GM18867 (cell line): Measurements from ENCODE around the gene ABCB6.

Experiments used
- ATAC-seq: cut with Tn5 transposase; IDR thresholded peaks from one replicate; pipeline ENCODE4 v1.9.1; 2021; ENCODE audit warnings: mild to moderate bottlenecking, moderate library complexity; ENCODE audit not compliant: unreplicated experiment

ABCB6 gene

DNA sequence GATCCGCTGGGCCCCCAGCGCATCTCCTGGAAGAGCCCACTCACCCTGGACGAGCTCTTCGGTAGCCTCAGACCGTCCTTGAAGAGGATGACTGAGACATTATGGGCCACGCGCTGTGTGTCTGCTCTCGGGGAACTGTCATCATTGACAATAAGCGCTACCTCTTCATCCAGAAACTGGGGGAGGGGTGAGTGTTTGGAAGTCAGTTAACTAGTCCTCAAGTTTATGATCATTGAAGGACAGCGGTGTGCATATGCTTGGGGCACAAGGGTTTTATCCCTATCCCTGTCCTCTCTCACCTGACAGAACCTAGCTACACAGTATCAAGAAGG lies 27.1 kb upstream of the ABCB6 start:
- no peak for ATAC-seq

DNA sequence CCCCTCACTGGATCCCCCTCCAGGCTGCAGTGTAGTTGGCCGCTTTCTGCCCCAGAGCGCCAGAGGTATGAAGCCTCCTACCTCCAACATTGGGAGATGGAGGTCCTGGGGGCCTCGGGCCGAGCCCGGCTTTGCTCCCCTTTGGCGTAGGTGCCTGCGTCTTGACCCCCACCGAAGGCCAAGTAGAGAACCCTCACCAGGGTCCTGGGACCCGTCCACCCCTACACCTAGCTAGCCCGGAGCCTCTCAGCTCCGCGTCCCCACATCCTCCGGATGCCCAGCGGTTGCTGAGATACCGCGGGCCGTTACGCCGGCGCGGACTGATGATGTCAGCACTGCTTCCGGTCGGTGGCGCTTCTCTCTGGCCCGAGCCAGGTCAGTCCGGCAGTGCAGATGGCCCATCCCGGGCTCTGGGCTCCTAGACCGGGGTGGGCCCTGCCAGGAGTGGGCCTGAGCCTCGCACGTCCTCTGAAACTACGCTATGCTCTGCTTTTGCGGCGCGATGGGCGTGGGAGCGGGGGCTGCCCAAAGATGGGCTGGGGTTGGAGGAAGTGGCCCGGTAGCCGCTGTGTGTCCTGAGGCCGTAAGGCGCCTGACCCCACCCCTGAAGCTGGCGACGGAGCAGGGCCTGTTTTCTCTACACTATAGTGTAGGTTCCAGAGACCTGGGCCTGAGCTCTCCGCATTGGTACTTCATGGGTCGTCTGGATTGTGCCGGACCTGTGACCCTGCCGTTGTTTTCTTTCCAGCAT lies 26.6 kb upstream of the ABCB6 start, which contains the start of the genes GLB1L and STK16:
Gene GLB1L (minus strand): TSS at position 297 of the 751 bp plus-strand sequence. CDS start 1,871 bp downstream, outside the sequence.
Gene STK16 (plus strand): TSS at position 332 of the 751 bp plus-strand sequence. CDS start 521 bp downstream, outside the sequence.
- ATAC-seq: peak; percentile 81

DNA sequence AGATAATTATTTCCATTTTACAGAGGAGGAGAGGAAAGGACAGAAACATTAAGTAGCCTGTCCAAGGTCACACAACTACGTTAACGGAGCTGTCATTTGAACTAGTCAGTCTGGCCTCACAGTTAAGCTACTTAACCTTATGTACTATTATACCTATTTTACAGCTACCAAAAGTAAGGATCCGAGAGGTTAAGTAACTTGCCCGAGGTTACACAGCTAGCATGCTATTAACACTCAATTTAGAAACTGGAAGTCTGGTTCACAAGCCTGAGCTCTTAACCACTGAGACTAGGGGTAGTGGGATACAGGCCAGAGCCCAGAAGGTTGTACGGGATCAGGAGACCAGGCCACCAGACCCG lies 26.0 kb upstream of the ABCB6 start:
- no peak for ATAC-seq

DNA sequence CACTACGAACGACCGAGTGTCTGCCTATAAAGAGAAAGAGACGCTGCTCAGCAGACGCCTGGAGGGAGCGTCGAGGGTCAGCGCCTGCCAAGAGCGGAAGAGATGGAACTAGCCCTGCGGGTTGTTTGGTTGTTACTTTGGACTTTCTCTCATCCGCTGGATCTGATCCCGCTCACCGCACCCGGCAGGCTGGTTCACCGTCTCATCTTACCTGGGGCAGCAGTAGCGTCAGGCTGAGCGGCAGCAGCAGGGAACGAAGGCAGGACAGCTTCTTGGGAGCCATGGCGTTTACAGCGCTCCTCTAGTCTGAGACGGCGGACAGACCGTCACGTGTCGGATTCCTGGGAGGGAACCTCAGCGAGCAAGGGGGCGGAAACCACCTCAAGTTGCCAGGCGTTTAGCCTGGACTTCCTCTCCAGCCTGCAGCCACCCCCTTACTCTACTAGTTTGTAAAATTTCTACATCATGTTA lies 24.6 kb upstream of the ABCB6 start:
- no peak for ATAC-seq

DNA sequence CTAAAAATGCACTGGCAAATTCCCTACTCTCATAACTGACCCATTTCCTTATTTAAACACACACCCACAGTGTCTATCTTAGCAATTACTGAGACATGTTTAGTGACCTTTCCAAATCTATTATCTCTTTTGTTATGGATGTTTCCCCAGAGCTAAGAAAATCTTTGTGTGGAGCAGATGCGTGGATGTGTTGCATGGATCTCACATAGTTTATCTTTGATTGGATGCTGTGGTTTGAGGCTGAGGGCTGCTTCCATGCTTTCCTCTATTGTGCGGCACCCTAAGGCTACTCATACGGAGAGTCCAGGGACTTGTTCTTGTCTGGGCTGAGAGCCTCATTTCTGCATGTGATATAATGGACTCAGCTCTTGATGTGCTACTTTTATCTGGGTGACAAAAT lies 15.6 kb upstream of the ABCB6 start:
- ATAC-seq: no peak

DNA sequence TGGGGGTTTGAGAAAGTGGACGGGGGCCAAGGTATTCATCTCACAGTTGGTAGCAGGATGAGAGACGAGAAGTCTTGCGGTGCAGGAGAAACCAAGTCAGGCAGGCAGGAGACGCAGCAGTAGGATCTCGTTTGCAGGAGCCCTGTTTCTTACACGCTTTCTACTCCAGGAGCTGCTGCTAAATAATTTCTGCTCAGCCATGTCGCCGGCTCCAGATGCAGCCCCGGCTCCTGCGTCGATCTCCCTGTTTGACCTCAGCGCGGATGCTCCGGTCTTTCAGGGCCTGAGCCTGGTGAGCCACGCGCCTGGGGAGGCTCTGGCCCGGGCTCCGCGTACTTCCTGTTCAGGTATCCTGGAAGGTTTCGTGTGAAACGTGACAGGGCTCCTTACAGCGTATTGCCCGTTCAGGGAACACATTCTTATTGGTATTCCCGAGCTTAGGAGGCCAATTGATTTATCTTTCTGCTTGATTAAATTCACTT lies 11.3 kb upstream of the ABCB6 start:
- ATAC-seq: no peak

DNA sequence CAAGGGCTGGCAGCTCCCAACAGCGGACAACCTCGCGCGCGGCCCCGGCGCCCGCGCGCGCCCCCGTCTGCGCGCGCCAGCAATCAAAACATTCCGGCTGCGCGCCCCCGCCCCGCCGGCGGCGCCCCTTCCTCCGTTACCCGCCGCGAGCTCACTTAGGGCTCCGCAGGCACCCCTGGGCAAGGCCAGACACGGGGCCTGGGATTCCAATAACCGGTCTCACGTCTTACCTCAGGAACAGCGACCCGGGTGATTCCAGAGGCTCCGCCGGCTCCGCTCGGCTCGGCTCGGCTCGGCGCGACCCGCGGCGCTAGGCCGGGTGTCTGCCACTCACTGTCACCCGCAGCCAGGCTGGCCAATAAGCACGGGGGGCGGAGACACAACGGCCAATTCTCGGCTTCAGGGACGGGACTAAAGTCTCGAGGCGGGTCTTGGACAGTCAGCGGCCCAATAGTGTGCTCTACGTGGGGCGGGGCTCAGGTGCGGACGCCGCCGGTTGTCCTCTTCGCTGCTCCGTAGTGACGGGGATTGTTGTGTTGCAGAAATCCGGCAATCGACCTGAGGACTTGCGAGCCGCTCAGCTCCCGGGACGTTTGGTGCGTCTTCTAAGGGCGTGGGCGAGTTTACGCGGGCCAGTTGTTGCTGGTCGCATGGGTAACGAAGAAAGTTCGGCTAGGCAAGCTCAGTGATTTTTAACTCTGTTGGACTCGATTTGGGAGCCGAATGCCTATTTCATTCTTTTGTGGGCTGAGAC lies 10.7 kb upstream of the ABCB6 start, which contains the start of the genes ANKZF1 and ATG9A:
Gene ANKZF1 (plus strand): TSS at position 502 of the 754 bp plus-strand sequence. CDS start 452 bp downstream, outside the sequence.
Gene ATG9A (minus strand): TSS at position 332 of the 754 bp plus-strand sequence. CDS start 1,612 bp downstream, outside the sequence.
- ATAC-seq: peak; percentile 95

DNA sequence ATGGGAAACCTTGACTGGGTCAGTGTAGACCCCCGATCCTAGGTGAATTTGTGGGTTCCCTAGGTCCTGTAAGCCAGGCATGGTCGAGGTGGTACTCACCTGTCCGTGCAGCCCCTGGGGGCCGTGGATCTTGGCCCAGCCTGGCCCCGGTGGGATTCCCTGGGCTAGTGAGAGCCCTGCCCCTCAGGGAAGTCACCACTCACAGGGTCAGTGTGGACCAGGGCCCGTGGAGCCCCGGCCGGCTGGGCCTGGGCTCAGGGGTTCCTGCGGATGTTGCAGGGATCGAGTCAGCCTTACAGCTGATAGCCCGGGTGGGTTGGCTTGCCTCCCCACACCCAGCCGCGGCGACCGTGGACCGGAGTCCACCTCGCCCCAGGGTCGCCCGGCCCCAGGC lies 10.2 kb upstream of the ABCB6 start:
- ATAC-seq: no peak

DNA sequence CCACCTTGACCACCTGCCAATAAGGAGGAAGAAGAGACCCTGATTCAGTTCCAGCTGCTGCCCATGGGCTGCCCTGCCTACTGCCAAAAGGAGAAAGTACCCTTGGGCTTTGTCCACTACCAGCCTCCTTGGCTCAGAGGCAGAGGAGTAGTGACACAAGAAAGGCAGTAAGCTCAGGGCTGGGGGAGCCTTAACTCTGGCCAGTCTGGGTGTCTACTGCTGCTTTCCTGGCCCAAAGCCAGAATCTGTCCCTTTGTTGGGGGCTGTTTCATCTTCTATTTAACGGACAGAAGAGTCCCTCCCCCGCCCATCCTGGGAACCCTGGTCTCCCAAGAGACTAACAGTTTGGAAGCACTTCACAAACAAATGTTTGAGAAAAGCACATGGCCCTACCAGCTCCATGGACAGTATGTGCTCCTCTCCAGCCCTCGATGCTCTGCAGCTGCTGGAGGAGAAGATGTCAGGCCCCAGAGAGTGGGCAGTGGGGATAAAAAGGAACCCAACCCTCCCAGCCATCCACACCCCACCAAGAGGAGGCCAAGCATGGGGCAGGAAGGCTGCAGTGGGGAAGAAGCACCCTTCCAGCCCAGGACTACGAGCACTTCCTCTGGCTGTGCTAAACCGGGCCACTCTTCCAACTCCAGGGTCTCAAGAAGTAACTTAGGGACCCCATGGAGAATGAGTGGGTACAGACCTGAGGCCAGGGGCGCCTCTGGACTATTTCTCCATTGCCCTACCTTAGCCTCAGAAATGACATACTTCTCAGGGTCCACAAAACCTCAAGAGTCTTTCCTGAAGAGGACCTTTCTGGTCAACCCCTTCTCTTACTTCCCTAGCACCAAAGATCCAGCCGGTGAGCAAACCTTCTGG lies 9.5 kb upstream of the ABCB6 start:
- no peak for ATAC-seq

DNA sequence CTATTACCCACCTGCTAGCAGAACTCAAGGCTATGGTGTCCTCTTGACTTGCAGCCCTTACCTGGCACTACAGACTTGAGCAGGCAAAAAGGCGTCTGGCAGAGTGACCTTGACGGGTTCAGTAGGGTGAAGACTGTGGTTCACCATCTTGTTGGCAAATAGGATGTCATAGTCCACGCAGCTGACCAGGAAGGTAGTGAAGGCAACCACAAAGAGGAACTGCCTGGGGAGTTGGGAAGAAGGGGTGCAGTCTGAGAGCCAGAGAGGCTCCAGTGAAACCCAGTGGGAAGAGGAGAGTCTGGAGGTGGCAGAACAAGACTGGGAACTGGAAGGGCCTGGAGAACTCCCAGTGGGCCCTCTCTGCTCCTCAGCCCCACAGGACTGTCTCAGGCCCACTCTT lies 6.6 kb upstream of the ABCB6 start:
- ATAC-seq: no peak

DNA sequence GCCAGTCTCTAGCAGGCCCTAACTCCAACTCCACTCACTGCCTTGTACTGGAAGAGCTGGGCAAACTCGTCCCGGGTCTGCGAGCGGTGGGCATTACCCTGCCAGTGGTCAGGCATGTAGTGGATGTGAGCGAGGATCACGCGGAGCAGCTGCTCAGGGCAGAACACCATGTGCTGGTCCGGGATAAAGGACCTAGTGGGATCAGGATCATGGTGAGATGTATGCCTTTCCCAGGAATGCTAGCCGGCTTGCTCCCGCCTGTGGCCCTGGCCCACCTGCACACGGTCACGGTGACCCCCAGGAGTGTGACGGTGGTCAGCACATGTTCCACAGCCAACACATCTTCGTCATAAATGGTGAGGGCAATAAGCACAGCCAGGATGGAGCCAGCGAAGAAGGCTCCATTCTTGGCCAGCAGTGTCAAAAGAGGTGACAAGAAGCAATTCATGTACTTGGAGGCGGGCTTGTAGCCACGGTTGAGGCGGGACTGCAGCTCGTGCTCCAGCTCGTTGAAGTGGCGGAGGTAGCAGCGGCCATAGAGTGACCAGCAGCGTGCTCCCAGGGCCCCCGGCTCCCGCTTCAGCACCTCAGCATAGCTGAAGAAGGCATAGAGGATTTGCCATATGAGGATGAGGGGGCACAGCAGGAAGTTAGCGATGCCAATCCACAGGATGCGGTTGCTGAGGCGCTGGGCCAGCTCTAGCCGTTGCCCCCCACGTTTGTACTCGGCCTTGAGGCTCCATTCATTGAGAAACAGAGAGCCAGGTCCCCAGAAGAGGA lies 5.3 kb upstream of the ABCB6 start:
- ATAC-seq: no peak

DNA sequence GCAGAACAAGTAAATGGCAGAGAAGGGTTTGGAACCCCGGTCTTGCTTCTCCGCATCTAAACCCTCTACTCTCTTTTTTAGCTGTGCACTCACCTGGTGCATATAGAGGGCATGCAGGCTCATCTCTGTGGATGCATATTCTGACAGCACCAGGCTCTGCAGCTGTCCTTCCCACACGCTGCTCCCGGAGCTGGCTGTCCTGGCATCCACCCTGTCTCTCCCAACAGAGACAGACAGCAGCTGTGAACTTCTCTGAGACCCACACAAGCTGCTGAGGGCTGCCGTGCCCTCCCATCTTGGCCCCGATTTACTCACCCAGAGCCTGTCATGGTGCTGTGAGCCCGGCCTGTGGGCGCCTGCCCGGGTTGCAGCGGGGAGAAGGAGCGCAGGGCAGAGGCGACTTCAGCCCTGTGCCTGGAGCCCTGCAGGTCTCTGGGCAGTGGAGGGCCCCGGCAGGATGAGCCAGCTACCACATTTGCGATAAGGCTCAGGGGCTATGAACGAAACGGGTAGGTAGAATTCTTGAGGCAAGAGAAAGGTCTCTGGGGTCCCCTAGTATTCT lies 3.3 kb upstream of the ABCB6 start:
- ATAC-seq: no peak

DNA sequence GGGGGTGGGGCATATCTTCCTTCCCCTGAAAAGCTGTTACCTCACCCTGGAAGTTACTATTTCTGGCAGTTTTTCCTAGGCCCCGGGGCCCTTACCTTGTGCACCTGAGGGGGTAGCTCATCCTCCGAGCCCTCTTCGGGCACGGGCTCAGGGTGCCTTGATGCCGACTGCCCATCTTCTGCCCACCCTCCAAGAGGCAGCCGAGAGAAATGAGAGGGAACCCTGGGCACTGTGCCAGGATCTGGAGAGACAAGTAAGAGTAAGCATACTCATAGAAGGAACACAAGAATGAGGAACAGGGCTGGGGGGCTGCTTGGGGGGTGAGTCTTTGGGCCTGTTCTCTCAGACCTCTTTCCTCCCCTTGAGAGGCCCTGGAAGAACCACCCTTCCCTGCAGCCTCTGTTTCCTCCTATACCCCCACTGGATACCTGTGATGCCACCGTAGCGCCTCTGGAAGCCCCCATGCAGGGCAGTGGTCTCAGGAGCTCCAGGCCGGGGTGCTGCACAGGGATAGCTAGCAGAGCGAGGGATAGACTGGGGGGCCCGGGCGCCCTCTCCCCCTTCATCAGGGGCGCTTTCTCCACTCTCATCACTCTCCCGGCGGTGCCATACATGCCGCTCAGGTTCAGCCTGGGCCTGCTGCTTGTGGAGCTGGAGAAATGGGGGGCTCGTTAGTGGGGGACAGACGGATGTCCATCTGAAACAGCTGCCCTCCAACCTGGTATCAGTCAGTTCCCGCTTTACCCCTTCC lies 2.1 kb upstream of the ABCB6 start:
- ATAC-seq: no peak

DNA sequence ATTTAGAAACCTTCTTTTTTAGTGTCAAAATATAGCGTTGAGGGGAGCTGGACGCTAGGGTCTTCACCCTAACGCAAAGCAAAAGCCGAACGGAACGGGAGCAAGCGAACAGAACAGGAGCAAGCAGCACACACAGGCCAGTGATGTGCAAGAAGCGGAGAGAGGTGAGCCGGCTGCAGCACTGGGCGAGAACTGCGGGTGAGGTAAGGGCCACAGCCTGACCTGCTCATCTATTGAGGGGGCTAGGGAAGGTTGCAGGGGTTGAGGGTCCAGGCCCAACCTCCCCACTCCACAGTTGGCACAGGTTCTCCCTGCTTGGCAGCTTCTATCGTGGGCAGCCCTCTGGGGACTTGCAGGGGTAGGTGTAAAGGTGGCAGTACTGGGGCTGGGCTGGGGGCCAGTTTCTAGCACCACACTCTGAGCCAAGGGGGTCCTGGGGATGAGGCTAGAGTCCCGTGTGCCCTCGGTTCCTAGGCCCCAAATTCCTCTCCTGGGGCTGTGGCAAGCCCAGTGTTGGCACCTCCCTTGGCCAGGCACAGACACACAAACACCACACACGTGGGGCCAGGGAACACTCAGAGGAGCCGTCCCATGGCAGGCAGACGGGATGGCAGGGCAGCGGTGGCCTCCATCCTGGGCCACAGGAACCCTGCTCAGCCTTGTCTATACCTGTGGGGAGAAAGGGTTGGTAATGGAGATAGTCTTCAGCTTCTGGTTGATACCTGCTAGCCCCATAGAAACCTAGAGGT lies 1.2 kb upstream of the ABCB6 start:
- no peak for ATAC-seq

DNA sequence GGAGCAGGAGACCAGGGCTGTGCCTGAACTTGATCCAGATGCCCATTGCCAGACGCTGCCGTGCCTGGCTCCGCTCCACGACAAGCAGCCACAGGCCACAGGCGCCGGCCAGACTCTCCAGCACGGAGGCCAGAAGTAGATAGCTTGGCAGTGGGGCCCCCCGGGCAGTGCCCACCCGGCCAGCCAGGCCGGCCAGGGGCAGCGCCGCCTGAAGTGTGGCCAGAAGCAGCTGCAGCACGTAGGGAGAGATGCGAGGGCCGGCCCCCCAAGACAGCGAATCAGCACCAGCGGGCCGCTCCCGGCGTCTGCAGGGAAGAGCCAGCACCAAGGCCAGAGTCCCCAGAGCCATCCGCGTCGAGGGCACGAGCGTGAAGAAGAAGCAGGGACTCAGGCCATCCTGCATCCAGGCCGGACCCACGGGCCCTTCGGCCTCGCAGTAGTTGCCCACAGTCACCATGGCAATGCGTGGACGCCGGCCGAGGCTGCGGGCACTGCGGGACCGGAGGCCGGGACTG lies 484 bp downstream of the ABCB6 start:
- peak; percentile 27 for ATAC-seq

DNA sequence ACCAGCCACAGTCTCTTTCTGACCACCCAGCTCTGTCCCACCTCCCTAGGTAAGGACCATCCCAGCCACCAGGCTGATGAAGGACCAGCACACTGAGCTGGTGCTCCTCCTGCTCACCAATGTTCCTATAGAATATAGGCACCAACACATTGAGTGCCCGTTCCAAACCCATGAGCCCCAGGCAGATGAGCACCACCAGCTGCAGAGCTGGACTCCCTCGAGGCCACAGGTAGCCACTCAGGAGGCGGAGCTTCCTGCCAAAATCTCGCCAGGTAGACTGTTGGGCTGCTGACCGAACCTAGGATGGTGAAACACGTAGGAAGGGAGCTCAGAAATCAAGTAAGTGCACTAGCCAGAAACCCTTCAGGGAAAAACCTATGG lies 2.2 kb downstream of the ABCB6 start:
- no peak for ATAC-seq

DNA sequence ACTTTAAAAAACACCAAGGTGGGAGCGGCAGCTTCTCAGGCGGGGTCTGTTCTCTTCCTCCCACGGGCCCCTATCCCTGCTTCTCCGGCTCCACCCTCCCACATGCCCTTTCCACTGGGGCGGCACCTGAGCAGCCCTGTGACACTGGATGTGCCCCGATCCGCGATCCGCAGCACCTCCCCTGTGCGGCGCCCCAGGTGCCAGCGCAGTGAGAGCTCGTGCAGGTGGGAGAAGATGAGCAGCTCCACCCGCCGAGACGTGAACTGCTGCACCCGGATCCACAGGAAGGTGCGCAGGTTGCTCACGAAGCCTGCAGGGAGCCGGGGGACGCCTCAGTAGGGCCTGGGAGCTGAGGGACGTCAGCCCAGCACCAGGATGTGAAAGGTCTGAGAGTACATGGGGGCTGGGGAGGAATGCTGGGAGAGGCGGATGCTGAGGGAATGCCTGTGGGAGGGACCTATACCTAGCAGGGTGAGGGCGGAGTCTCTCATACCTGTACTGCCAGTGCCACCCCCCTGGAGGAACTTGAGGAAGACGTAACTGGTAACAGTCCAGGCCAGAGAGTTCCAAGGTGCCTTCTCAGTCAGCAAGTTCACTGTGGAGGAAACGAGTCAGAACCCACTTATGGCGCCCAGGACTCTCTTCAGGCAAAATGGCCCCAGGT lies 2.8 kb downstream of the ABCB6 start:
- no peak for ATAC-seq

DNA sequence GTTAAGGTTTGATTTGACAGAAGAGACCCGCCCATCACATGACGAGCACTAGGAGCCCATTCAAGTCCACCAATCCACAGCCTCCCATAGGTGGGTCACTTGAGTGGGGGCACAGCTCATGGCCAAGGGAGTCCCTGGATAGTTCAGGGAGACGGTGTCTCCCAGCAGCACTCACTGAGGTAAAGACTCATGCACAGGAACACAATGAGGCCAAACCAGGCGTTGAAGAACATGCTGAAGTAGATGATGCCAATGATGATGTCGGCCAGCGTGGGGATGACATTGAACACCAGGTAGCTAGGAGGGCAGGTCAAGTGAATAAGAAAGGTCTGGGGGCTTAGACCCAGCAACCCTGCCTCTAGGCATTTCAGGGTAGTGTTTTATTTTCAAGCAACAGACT lies 4.0 kb downstream of the ABCB6 start:
- ATAC-seq: no peak
